SIG-M5 (cell line): ENCODE measurements around the gene ST6GALNAC1.
"Not testable (repeated sequence)": the region's sequence is repeated elsewhere in the genome, so short reads cannot be mapped to it uniquely, and the experiment has no call there.

Experiments
- DNase-seq: peaks from one replicate; lab custom pipeline; 2025; lab: John Stamatoyannopoulos, UW

ST6GALNAC1 gene

GRCh38 chr17:76641501-76641900 is 2.1 kb downstream of the ST6GALNAC1 start:
- DNase-seq = no peak

GRCh38 chr17:76640550-76641380 is 2.8 kb downstream of the ST6GALNAC1 start:
- DNase-seq = no peak

- DNase-seq = no peak
These were observed 5.3 kb downstream of the ST6GALNAC1 start for GRCh38 chr17:76638263-76638662.

GRCh38 chr17:76636486-76637206 is 6.9 kb downstream of the ST6GALNAC1 start:
- not testable (repeated sequence) for DNase-seq

- no peak for DNase-seq
These were observed 7.7 kb downstream of the ST6GALNAC1 start for GRCh38 chr17:76635659-76636360.

GRCh38 chr17:76635039-76635438 is 8.5 kb downstream of the ST6GALNAC1 start:
- no peak for DNase-seq

GRCh38 chr17:76633628-76634328 is 9.8 kb downstream of the ST6GALNAC1 start:
- no peak for DNase-seq

GRCh38 chr17:76631821-76632565 is 11.6 kb downstream of the ST6GALNAC1 start:
- no peak for DNase-seq

GRCh38 chr17:76630151-76630550 is 13.4 kb downstream of the ST6GALNAC1 start:
- no peak for DNase-seq

- no peak for DNase-seq
These were observed 16.0 kb downstream of the ST6GALNAC1 start for GRCh38 chr17:76627510-76627909.

GRCh38 chr17:76626442-76626841 is 17.1 kb downstream of the ST6GALNAC1 start:
- no peak for DNase-seq

- DNase-seq = no peak
These were observed 18.1 kb downstream of the ST6GALNAC1 start for GRCh38 chr17:76625496-76625895.

GRCh38 chr17:76623271-76624146 is 20.0 kb downstream of the ST6GALNAC1 start:
- DNase-seq = no peak

- no peak for DNase-seq
These were observed 25.7 kb downstream of the ST6GALNAC1 start for GRCh38 chr17:76617838-76618237.

GRCh38 chr17:76614912-76615617 is 28.5 kb downstream of the ST6GALNAC1 start:
- DNase-seq = no peak

- DNase-seq = not testable (repeated sequence)
These were observed 29.3 kb downstream of the ST6GALNAC1 start for GRCh38 chr17:76614064-76614759.

GRCh38 chr17:76612977-76613851 is 30.3 kb downstream of the ST6GALNAC1 start:
- DNase-seq = no peak

GRCh38 chr17:76612465-76612864 is 31.1 kb downstream of the ST6GALNAC1 start:
- DNase-seq = no peak
